Stimulated activated CD8-positive, alpha-beta memory T cell treated with anti-CD3 and anti-CD28 coated beads, Interleukin-12 subunit alpha, Interleukin-12 subunit beta, amount 100 ng/mL, for 24 hours (primary cell): Measurements from ENCODE around the gene PLCD1.
"Not testable (repeated sequence)": the region's sequence is repeated elsewhere in the genome, so short reads cannot be mapped to it uniquely, and the experiment has no call there.

ENCODE experiments used
- DNase-seq: peaks from one replicate; pipeline ENCODE4 v3.0.0-alpha.2; 2020; ENCODE audit errors: extremely low read depth

The PLCD1 gene

GRCh38 chr3:38036906-38037305 is 7.5 kb upstream of the PLCD1 start:
- no peak for DNase-seq

GRCh38 chr3:38036286-38036685 is 6.8 kb upstream of the PLCD1 start:
- DNase-seq = no peak

GRCh38 chr3:38034335-38034734 is 4.9 kb upstream of the PLCD1 start:
- not testable (repeated sequence) for DNase-seq

GRCh38 chr3:38033586-38033985 is 4.1 kb upstream of the PLCD1 start:
- DNase-seq = not testable (repeated sequence)

GRCh38 chr3:38032328-38032865 is 3.0 kb upstream of the PLCD1 start:
- DNase-seq = no peak

- no peak for DNase-seq
Measured at GRCh38 chr3:38031022-38031994, 1.9 kb upstream of the PLCD1 start.

- no peak for DNase-seq
Measured at GRCh38 chr3:38030126-38031021, 932 bp upstream of the PLCD1 start.

- no peak for DNase-seq
Measured at GRCh38 chr3:38028621-38029361, 651 bp downstream of the PLCD1 start.

GRCh38 chr3:38027466-38028465 is 1.7 kb downstream of the PLCD1 start:
- no peak for DNase-seq

- DNase-seq = no peak
Measured at GRCh38 chr3:38026856-38027255, 2.6 kb downstream of the PLCD1 start.

- no peak for DNase-seq
Measured at GRCh38 chr3:38022896-38023709, 6.3 kb downstream of the PLCD1 start.

GRCh38 chr3:38022301-38022700 is 7.1 kb downstream of the PLCD1 start:
- no peak for DNase-seq

GRCh38 chr3:38021196-38021595 is 8.2 kb downstream of the PLCD1 start:
- DNase-seq = no peak

GRCh38 chr3:38020342-38020726 is 9.1 kb downstream of the PLCD1 start:
- DNase-seq = no peak

GRCh38 chr3:38019658-38020341 is 9.6 kb downstream of the PLCD1 start:
- no peak for DNase-seq

GRCh38 chr3:38018296-38019266 is 10.9 kb downstream of the PLCD1 start:
- DNase-seq = no peak

- DNase-seq = no peak
Measured at GRCh38 chr3:38017445-38018295, 11.8 kb downstream of the PLCD1 start.
